RPMI8226 (cell line): Measurements from ENCODE around the gene CTNND2.
A peak's percentile ranks its signal among the peaks of the same experiment; 100 is the strongest.

Experiments
- DNase-seq: peaks from one replicate; pipeline ENCODE4 v3.0.0-alpha.2; 2015

Gene CTNND2

GRCh38 chr5:11904265-11904906 lies at the start of gene CTNND2:
TSS of gene CTNND2 (minus strand) at chr5:11904446. CDS start at chr5:11903853, 593 bp downstream.
- peak; percentile 27 for DNase-seq

GRCh38 chr5:11946317-11946716 lies 42.1 kb upstream of the CTNND2 start:
- DNase-seq: no peak

GRCh38 chr5:11941566-11941965 lies 37.3 kb upstream of the CTNND2 start:
- DNase-seq: no peak

- DNase-seq: no peak
Observed at GRCh38 chr5:11931638-11932037, 27.4 kb upstream of the CTNND2 start.

- DNase-seq: no peak
Observed at GRCh38 chr5:11928909-11929308, 24.7 kb upstream of the CTNND2 start.

- no peak for DNase-seq
Observed at GRCh38 chr5:11925701-11926100, 21.5 kb upstream of the CTNND2 start.

- DNase-seq: no peak
Observed at GRCh38 chr5:11922394-11922793, 18.1 kb upstream of the CTNND2 start.

GRCh38 chr5:11918463-11919045 lies 14.3 kb upstream of the CTNND2 start:
- DNase-seq: no peak

GRCh38 chr5:11909471-11909870 lies 5.2 kb upstream of the CTNND2 start:
- no peak for DNase-seq

- no peak for DNase-seq
Observed at GRCh38 chr5:11906497-11906896, 2.3 kb upstream of the CTNND2 start.

- peak; percentile 31 for DNase-seq
Observed at GRCh38 chr5:11905206-11905605, 960 bp upstream of the CTNND2 start.

- peak; percentile 49 for DNase-seq
Observed at GRCh38 chr5:11903614-11904264, 507 bp downstream of the CTNND2 start.

- no peak for DNase-seq
Observed at GRCh38 chr5:11903121-11903613, 1.1 kb downstream of the CTNND2 start.

- no peak for DNase-seq
Observed at GRCh38 chr5:11902201-11902619, 2.0 kb downstream of the CTNND2 start.

GRCh38 chr5:11898787-11899186 lies 5.5 kb downstream of the CTNND2 start:
- DNase-seq: no peak

- no peak for DNase-seq
Observed at GRCh38 chr5:11897781-11898180, 6.5 kb downstream of the CTNND2 start.

- DNase-seq: no peak
Observed at GRCh38 chr5:11894992-11895391, 9.3 kb downstream of the CTNND2 start.

GRCh38 chr5:11892832-11893231 lies 11.4 kb downstream of the CTNND2 start:
- no peak for DNase-seq

GRCh38 chr5:11890777-11891176 lies 13.5 kb downstream of the CTNND2 start:
- no peak for DNase-seq

- DNase-seq: no peak
Observed at GRCh38 chr5:11888221-11888620, 16.0 kb downstream of the CTNND2 start.

- peak; percentile 22 for DNase-seq
Observed at GRCh38 chr5:11878814-11879213, 25.4 kb downstream of the CTNND2 start.

- DNase-seq: no peak
Observed at GRCh38 chr5:11873587-11873986, 30.7 kb downstream of the CTNND2 start.

GRCh38 chr5:11869203-11869602 lies 35.0 kb downstream of the CTNND2 start:
- no peak for DNase-seq

GRCh38 chr5:11863911-11864310 lies 40.3 kb downstream of the CTNND2 start:
- no peak for DNase-seq
